Measurements from ENCODE around the gene DCP2.

DNA sequence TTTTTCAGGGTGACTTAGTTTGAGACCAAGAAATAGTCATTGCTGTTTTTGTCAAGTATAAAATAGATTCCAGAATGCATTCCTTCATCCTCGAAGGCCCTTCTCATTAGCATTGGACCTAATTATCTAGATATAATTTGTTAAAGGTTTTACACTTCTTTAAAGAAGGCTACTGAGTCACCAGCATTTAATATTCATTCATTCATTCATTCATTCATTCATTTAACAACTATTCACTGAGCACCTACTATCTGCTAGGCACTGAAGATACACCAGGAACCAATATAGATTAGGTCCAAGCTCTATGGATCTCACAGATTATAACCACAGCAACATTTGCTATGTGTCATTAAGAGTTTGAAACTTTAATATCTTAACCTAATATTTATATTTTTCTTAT is 43.5 kb upstream of the DCP2 start:
- TF ChIP-seq, protein P1, sequence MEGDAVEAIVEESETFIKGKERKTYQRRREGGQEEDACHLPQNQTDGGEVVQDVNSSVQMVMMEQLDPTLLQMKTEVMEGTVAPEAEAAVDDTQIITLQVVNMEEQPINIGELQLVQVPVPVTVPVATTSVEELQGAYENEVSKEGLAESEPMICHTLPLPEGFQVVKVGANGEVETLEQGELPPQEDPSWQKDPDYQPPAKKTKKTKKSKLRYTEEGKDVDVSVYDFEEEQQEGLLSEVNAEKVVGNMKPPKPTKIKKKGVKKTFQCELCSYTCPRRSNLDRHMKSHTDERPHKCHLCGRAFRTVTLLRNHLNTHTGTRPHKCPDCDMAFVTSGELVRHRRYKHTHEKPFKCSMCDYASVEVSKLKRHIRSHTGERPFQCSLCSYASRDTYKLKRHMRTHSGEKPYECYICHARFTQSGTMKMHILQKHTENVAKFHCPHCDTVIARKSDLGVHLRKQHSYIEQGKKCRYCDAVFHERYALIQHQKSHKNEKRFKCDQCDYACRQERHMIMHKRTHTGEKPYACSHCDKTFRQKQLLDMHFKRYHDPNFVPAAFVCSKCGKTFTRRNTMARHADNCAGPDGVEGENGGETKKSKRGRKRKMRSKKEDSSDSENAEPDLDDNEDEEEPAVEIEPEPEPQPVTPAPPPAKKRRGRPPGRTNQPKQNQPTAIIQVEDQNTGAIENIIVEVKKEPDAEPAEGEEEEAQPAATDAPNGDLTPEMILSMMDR (IDR thresholded peaks at IDR 0.05; ENCODE audit: insufficient read depth, low read length, poor library complexity, severe bottlenecking): no peak
- TF ChIP-seq EZH2phosphoT487 (conservative IDR thresholded peaks at IDR 0.05; ENCODE audit: low read length): no peak

Measured in SU-DHL-6 (cell line).